Activated T-helper 1 cell treated with anti-CD3 and anti-CD28 coated beads, Interleukin-12 subunit alpha, Interleukin-12 subunit beta, Interleukin-2, Interleukin-4 antibody, amounts not matched to agents 30 ng/mL and 10 ng/mL and 1 ng/mL, durations not matched to agents 14 hours and 24 hours and 36 hours (primary cell): Measurements from ENCODE around the gene SPECC1L. TPM values are rescaled to one million over a fixed set of nuclear protein-coding genes. Genes with fewer than 3 reads are reported as not detected.
A peak's percentile ranks its signal among the peaks of the same experiment; 100 is the strongest.

Source experiments
- DNase-seq: peaks from one replicate; pipeline ENCODE4 v3.0.0; 2021; ENCODE audit warnings: low spot score
- H3K27ac Mint-ChIP-seq: one replicate; pipeline ENCODE4 v1.8.0; 2021; ENCODE audit warnings: mild to moderate bottlenecking, mixed read lengths
- H3K27me3 Mint-ChIP-seq: one replicate; pipeline ENCODE4 v1.8.0; 2022; ENCODE audit warnings: mild to moderate bottlenecking, moderate library complexity, mixed read lengths; ENCODE audit not compliant: insufficient read depth
- H3K36me3 Mint-ChIP-seq: one replicate; pipeline ENCODE4 v1.8.0; 2021; ENCODE audit warnings: low read depth, mixed read lengths
- H3K4me1 Mint-ChIP-seq: one replicate; pipeline ENCODE4 v1.8.0; 2021; ENCODE audit warnings: low read depth, mixed read lengths
- H3K4me3 Mint-ChIP-seq: one replicate; pipeline ENCODE4 v1.8.0; 2021; ENCODE audit warnings: mild to moderate bottlenecking, moderate library complexity, mixed read lengths
- H3K9me3 Mint-ChIP-seq: one replicate; pipeline ENCODE4 v1.8.0; 2021; ENCODE audit warnings: mixed read lengths
- intact Hi-C: fragments of 100-400 bp; cut with micrococcal nuclease; formaldehyde crosslinking; loops from one replicate; pipeline ENCODE4 v1.15.1; 2024
- total RNA-seq: library from RNA; stranded (reverse); gene quantifications from 2 replicates; pipeline ENCODE4 v1.2.3, GENCODE V29; 2022

The SPECC1L gene
- total RNA-seq, 1 donor from 2014 or later: 40.3 TPM

DNA sequence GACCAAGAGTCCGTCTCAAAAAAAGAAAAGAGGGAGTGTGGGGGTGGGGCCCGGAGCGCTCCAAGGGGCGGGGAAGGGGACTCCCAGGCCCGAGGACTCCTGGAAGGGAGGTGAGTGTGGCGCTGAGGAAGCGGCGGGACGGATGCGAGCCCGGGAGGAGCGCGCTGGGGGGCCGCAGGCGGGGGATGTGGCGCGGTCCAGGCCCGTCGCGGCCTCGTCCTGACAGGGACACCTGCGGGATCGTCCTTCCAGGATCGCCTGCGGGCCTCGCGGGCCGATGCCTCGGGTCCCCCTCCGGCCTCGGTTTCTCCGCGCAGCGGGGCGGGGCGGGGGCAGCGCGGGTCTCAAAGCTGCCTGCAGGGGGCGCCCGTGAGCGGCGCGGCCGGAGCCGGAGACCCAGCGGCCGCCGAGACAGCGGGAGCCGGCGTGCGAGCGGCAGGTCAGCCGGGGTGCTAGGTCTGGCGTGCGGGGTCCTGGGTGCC, 152.9 kb downstream of the SPECC1L start:
- H3K9me3 Mint-ChIP-seq: no peaks in the 10 kb centered on the region
- H3K36me3 Mint-ChIP-seq: peaks cover 10% of the 10 kb centered on the region
- peaks cover 5% of the 10 kb centered on the region for H3K27me3 Mint-ChIP-seq
- intact Hi-C loops: loop anchor here (1.0 to 10.0 kb wide), 5 partner anchors 62 to 229 kb away; no protein-coding TSS in a partner anchor
- peak; percentile 64 for DNase-seq
- peak overlapping the region; percentile 80 for H3K4me3 Mint-ChIP-seq
- peaks cover 31% of the 10 kb centered on the region for H3K4me1 Mint-ChIP-seq
- no peak overlapping the region for H3K27ac Mint-ChIP-seq

- peaks cover 5% of the 10 kb centered on the region for H3K27me3 Mint-ChIP-seq
- H3K4me3 Mint-ChIP-seq: peak overlapping the region; percentile 82
- peaks cover 37% of the 10 kb centered on the region for H3K4me1 Mint-ChIP-seq
- intact Hi-C loops: loop anchor here (1.0 to 10.0 kb wide), 2 partner anchors 10 to 229 kb away; no protein-coding TSS in a partner anchor
- peaks cover 10% of the 10 kb centered on the region for H3K36me3 Mint-ChIP-seq
- peak; percentile 37 for DNase-seq
- no peak overlapping the region for H3K27ac Mint-ChIP-seq
- H3K9me3 Mint-ChIP-seq: no peaks in the 10 kb centered on the region
These were observed 153.6 kb downstream of the SPECC1L start for GRCh38 chr22:24424001-24424900.

DNA sequence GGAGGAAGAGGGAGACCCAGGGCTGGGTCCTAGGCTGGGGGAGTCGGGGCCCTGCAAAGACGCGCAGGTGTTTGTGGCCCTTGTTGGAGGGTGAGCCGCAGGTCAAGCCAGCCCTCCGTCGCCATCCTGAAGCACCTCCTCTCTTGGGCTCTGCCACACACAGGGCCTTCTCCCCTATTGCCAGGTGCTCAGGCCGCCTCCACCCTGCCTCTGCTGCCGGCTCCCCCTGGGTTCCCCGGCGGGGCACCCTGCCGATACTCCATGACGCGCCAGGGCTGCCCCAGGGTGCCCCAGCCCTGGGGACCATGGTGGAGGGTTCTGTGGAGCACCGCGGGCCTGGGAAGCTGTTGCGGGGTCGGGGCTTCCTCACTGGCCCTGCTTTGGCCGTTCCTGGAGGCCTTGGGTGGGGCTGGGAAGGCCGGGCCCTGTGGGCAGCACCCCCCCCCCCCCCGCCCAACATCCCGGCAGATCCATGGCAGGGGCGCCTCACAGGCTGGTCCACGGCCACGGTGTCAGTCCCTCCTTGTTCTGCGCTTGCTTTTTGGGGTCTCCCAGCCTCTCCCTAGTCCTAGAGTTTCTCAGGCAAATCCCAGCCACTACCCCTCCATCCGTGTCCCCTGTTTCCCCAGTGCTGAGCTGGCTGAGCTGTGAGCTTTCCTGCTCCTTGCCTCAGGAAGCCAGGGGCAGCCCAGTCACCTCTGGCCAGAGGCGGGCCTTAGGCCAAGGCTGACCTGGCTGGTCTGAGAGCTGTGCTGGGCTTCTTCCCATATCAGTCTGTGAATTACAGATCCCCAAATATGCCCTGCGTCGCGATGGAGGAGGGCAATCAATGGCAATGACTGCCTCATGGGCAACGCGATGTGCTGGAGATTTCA, 154.5 kb downstream of the SPECC1L start:
- intact Hi-C loops: loop anchor here (1.0 to 10.0 kb wide), 3 partner anchors 9 to 230 kb away; no protein-coding TSS in a partner anchor
- H3K4me1 Mint-ChIP-seq: peaks cover 46% of the 10 kb centered on the region
- peak overlapping the region; percentile 45 for H3K27ac Mint-ChIP-seq
- peaks cover 5% of the 10 kb centered on the region for H3K27me3 Mint-ChIP-seq
- peak overlapping the region; percentile 87 for H3K4me3 Mint-ChIP-seq
- DNase-seq: no peak
- peaks cover 10% of the 10 kb centered on the region for H3K36me3 Mint-ChIP-seq
- no peaks in the 10 kb centered on the region for H3K9me3 Mint-ChIP-seq

GRCh38 chr22:24426436-24426835, 155.8 kb downstream of the SPECC1L start:
- intact Hi-C loops: loop anchor here (5.0 to 10.0 kb wide), 2 partner anchors 41 to 232 kb away; no protein-coding TSS in a partner anchor

DNA sequence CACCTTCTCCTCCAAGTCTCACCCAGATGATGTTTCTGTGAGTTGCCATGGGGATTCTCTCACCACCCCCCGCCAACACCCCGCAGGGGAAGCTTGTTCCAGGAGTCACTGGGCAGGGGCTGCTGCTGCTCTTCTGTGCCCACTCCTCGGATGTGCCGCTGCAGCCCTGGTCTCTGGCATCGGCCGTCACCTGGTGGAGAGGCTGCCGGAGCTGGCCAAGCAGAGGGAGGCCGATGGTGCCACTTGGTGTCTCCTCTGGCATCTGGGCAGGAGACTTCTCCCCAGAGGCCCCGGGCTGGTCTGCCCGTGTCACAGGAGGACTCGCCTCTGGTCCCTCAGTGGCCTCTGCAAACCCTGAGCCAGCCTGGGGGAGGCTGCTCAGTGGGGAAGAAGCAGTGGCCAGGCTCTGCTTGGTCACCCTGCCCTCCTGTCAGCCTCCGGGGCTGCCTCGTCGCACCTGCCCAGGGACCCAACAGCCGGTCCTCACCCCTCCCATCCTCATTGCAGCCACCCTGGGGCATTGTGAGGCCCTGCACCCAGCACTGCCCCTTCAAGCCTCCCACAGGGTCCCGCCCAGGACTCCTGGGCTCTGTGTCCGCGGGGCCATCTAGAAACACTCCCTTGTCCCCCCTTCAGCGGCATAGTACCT, 156.3 kb downstream of the SPECC1L start:
- Mint-ChIP-seq H3K4me3 (peak overlapping the region; percentile 87), H3K4me1 (peaks cover 59% of the 10 kb centered on the region), H3K36me3 (peaks cover 13% of the 10 kb centered on the region), H3K27me3 (peaks cover 5% of the 10 kb centered on the region), H3K9me3 (no peaks in the 10 kb centered on the region), H3K27ac (peak overlapping the region; percentile 99)
- intact Hi-C loops: loop anchor here (5.0 to 10.0 kb wide), 2 partner anchors 40 to 232 kb away; no protein-coding TSS in a partner anchor
- no peak for DNase-seq

More at GRCh38 chr22:24426436-24426835, 155.8 kb downstream of the SPECC1L start:
- Mint-ChIP-seq H3K27me3 (peaks cover 5% of the 10 kb centered on the region), H3K4me3 (peak overlapping the region; percentile 87), H3K9me3 (no peaks in the 10 kb centered on the region), H3K4me1 (peaks cover 54% of the 10 kb centered on the region), H3K27ac (peak overlapping the region; percentile 25), H3K36me3 (peaks cover 13% of the 10 kb centered on the region)
- no peak for DNase-seq

- H3K4me3 Mint-ChIP-seq: peak within 1 kb of the TSS; percentile 87
- H3K27ac Mint-ChIP-seq: peak within 1 kb of the TSS; percentile 99
- DNase-seq: peak; percentile 71
- intact Hi-C loops: loop anchor here (5.0 to 10.0 kb wide), 2 partner anchors 40 to 233 kb away; no protein-coding TSS in a partner anchor
- H3K36me3 Mint-ChIP-seq: peaks cover 16% of the 10 kb centered on the region
- H3K27me3 Mint-ChIP-seq: peaks cover 3% of the 10 kb centered on the region
- no peaks in the 10 kb centered on the region for H3K9me3 Mint-ChIP-seq
- H3K4me1 Mint-ChIP-seq: peaks cover 65% of the 10 kb centered on the region
These were observed 157.0 kb downstream of the SPECC1L start, which contains the start of gene ADORA2A for GRCh38 chr22:24427500-24428164. Gene ADORA2A (plus strand): TSS chr22:24427599. CDS start chr22:24433405, 5,806 bp downstream.

DNA sequence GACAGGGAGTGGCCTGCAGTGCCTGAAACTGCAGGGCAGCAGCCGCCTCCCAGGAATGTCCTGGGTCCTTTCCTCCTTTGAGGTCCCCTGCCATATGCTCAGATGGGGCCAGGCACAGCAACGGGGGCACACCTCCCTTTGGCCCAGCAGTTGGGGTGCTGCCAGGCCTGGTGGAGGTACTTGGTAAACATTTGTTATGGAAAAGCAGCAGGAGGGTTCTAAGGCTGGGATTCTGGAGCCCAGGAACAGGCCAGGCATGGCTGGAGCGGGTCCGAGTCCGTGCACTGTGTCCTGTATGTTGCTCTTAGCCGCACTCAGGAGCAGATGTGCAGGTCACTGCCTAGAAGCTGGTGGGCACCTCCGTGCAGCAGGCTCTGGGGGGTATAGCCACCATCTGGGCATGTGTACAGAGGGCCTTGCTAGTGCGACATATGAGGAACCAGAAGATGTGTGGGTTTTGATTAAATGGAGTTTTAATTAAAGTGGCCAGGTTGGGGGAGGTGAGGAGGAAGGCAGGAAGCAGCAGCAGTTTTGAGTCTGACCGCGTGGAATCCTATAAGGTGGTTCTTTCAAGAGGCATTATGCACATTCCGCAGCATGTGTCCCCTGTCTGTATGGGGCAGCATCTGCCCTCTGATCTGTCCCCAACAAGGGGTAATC, 158.2 kb downstream of the SPECC1L start:
- Mint-ChIP-seq H3K36me3 (peaks cover 18% of the 10 kb centered on the region), H3K27me3 (peaks cover 1% of the 10 kb centered on the region), H3K9me3 (no peaks in the 10 kb centered on the region), H3K4me1 (peaks cover 70% of the 10 kb centered on the region), H3K27ac (peak overlapping the region; percentile 99), H3K4me3 (peak overlapping the region; percentile 87)
- intact Hi-C loops: loop anchor here (5.0 to 10.0 kb wide), 2 partner anchors 38 to 234 kb away; no protein-coding TSS in a partner anchor
- no peak for DNase-seq

DNA sequence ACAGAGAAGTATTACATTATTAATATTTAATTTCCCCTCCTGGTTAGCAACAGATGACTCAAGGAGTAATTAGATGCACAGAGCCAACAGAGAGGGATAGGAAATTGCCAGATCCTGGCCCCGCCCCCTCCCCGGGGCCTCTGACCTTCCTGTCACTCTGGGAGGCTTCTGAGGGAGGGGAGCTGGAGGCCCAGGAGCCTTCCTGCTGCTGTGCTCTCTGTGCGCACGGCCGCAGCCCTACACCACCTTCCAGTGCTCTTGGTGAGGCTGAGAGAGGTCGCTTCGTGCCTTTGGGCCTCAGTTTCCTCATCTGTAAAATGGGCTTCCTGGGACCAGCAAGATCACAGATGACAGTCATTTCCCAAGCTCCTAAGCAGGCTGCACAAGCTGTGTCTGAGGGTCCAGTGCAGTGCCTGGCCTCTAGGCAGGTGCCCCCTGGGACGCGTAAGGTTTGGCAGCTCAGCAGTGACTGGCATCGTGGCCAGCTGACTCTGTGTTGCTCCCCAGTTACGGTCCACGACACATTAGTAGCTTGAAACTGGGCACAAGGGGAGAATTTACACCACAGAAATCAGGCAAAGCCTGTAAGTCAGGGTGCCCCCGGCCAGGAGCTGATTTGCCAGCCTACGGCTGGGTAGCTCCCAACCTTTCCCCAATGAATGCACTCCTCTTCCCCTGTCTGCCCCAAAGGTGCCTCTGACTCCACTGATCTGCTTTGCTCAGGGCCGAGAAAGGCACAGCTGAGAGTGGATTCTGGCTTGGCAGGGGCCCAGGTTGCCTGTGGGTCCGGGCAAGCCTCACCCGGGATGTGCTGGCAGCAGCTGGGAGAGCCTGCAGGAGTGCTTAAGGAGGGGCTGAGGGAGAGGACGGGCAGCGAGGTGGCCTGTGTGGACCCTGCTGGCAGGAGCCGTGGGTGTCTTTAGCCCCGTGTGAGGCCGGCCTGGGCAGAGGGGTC, 159.1 kb downstream of the SPECC1L start:
- Mint-ChIP-seq H3K36me3 (peaks cover 18% of the 10 kb centered on the region), H3K4me1 (peaks cover 78% of the 10 kb centered on the region), H3K4me3 (peak overlapping the region; percentile 87), H3K27me3 (peaks cover 4% of the 10 kb centered on the region), H3K27ac (peak overlapping the region; percentile 99), H3K9me3 (no peaks in the 10 kb centered on the region)
- intact Hi-C loops: loop anchor here (5.0 to 10.0 kb wide), 2 partner anchors 38 to 235 kb away; no protein-coding TSS in a partner anchor
- peak; percentile 57 for DNase-seq

- Mint-ChIP-seq H3K36me3 (peaks cover 17% of the 10 kb centered on the region), H3K27me3 (peaks cover 4% of the 10 kb centered on the region), H3K9me3 (no peaks in the 10 kb centered on the region), H3K4me3 (peak overlapping the region; percentile 5), H3K4me1 (peaks cover 84% of the 10 kb centered on the region), H3K27ac (peak overlapping the region; percentile 81)
- intact Hi-C loops: no loop called here
- no peak for DNase-seq
These were observed 160.0 kb downstream of the SPECC1L start for GRCh38 chr22:24430431-24431308.
